GM08714 (cell line): ENCODE measurements around the gene DIS3L2.

ENCODE experiments used
- H3K4me3 ChIP-seq: fragments of 200-500 bp; sonication (Bioruptor generic); 2 replicates; pipeline ENCODE4 v1.5.1; 2014; ENCODE audit warnings: mild to moderate bottlenecking, low read length, inconsistent platforms
- ZNF274 ChIP-seq: IDR thresholded peaks from 2 replicates; pipeline ENCODE4 v1.6.1; 2012; ENCODE audit warnings: mild to moderate bottlenecking, low read depth, low read length

Gene DIS3L2

DNA sequence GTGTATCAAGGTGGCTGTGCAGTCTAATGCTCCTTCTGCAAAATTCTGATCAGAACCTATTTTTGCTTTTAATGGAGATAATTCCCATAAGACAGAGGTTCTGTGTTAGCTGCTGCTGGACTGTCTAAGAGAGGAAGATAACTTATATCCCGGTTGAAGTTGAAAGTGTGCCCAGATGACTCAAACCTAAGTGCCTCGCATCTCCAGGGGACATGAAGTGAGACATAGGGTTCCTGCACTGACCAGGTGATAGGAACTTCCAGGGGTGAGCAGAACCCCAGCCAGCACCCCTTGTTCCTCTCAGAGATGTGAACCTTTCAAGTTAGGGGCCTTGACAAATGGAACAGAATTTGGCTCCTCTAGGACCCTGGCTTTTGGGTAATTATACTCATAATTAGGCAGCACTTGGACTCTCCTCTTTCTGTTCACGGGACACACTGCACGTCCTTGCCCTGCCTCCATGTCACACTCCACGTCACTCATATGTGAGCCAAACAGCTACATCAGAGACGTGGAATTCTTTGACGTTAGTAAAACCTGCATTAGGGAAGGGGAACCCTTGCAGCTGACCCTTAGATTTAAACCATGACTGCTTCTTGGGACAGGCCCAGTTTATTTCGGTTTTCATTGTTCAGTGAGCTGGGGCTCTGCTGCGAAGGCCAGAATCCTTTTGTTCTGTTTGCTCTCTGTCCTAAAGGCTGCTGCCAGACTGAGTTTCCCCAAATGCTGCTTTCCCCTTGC is 312.6 kb downstream of the DIS3L2 start:
- H3K4me3 ChIP-seq: no peak overlapping the region
- no peak for TF ChIP-seq ZNF274

DNA sequence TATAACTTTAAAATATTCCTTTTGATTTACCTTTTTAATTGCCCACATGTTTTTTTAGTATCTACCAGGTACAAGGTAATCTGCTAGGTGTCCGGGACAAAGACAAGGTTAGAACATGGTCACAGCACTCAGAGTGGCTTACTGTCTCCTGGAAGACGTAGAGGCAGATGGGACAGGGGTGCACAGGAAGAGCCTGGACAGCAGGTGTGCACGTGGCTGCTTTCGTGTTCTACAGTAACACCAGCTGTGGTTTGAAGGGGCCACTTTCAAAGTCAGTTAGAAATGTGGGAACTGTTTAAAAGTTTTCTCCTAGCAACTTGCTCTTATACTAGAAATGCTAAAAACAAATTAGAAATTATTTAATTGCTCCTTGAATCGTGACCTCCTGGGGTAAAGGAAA is 314.2 kb downstream of the DIS3L2 start:
- TF ChIP-seq ZNF274: no peak
- no peak overlapping the region for H3K4me3 ChIP-seq

DNA sequence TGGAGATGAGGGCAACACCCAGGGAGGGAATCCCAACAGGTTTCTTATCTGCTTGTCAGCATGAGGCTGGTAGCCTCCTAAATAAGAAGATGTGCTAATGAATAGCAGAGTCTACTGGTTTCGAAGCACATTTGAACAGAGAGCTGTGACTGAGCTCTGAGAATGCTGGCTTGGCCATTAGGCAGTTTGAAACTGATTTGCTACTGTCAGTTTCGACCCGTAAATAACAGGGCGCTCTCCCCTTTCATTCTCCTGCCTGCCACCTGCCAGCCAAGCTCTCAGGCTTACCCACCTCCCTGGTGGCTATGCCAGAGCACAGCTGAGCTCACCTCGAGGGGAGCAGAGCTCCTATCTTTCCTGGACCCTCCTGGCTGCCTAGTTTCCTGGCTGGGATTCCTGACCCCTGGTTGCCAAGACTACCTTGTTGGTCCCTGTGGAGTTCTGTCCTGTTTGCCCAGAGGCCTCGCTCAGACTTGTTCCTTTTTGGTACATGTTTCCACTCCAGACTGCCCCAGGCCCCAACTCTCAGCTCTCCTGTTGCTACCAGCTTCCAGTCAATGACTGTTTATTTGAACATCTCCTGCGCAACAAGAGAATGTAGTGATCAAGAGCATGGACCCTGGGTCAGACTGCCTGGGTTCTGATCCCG is 314.7 kb downstream of the DIS3L2 start:
- no peak overlapping the region for H3K4me3 ChIP-seq
- TF ChIP-seq ZNF274: no peak

DNA sequence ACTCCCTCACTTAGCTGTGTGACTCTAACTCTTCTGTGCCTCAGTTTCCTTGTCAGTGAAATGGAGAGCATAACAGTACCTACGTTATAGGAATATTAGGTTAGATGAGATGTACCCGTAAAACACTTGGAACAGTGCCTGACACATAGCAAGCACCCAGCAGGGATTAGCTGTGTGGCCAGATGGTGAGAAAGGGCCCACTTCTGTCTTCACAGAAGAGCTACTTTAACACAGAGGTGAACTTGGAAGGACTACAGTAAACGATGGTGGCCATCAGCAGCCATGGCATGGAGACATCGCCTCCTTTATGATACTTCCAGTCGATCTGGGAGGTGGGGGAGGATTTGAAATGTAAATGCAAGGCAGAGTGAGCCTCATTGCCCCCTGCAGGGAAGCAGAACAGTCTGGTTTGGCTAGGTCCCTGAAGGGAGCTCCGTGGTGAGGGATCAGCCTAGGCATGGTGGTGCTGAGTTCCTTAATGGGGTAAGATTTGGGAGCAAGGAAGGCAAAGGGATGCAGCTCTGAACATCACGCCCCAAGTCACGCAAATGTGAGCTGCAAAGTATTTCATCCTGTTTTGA is 315.3 kb downstream of the DIS3L2 start:
- H3K4me3 ChIP-seq: no peak overlapping the region
- no peak for TF ChIP-seq ZNF274

DNA sequence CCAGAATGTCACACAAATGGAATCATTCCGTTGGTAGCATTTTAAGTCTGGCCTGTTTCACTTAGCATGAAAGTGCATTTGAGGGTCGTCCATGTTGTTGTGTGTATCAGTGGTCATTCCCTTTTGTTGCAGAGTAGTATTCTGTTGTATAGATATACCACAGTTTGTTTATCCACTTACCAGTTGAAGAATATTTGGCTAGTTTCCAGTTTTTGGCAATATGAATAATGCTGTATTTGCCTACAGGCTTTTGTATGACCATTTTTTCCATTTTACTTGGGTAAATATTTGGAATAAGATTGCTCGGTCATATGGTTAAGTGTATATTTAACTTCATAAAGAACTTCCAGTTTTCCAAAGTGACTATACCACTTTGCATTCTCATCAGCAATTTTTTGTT is 317.0 kb downstream of the DIS3L2 start:
- no peak overlapping the region for H3K4me3 ChIP-seq
- no peak for TF ChIP-seq ZNF274

DNA sequence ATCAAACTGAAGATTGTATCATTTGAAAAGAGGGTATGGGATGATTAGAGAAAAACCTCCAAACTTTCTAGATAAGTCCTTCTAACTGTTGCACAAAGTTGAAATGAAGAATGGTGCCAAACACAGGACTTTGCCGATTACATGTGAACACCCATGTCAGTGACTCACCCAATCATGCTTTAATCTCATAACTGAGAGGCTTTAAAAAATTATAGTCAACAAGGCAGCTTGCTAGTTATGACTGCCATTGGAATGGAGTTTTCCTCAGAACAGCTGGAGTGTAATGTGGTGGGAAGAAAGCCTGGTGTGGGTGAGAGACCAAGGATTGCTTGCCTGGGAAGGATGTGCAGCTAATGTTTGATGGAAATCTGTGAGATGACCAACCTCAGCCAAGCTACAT is 318.8 kb downstream of the DIS3L2 start:
- TF ChIP-seq ZNF274: no peak

DNA sequence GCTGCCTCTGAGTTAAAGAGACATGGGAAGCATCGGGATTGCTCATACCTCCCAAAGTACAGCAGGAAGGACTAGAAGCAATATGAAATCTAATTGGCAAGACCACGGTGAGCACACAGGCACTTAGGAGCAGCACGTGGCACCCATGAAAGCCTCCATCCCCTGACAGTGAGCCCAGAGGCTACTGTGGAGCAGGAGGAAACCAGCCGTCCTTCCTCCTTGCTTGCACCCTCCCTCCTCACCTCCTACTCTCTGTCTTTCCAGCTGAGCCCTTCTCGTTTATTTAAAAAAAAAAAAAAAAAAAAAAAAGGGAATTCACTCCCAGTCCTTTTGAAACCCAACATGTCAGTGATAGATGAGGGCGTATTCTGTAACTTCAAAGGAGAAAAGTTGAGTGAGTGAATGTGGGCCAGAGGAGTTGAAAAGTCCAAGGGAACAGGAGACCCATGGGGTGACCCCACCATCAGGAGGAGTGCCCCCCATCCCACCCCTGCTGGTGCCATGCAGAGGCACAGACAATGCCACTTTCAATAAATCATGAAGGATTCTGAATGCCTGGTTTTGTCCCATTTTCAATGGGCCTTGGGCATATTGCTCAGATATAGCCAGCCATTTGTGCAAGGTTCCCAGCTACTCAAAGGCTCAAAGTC is 320.5 kb downstream of the DIS3L2 start:
- no peak overlapping the region for H3K4me3 ChIP-seq
- TF ChIP-seq ZNF274: no peak

More for the DNA sequence above, 318.8 kb downstream of the DIS3L2 start:
- no peak overlapping the region for H3K4me3 ChIP-seq

DNA sequence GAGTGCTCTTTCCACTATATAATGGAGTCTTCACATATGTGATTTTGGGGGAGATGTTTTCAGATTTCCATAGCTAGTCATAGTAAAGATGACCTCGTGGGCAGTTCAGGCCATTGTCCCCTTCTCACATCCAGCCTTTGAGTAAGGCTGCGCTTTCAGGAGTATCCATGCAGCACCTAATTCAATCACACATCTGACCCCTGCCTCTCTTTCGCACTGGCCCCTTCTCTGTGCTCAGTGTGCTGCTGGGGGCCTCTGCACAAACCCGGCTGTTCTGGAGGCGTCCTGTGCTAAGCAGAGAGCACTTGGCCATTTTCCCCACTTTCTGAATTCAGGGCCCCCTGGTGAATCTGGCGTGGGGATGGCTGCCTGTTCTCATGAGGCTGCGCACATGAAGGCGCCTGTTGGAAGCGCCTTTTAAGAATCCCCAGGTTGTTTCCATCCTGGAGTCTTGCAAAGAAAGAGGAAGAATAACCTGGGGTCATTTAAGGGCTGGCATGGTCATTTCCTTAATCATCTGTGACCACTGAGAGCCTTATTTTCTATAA is 321.1 kb downstream of the DIS3L2 start:
- no peak overlapping the region for H3K4me3 ChIP-seq
- no peak for TF ChIP-seq ZNF274

DNA sequence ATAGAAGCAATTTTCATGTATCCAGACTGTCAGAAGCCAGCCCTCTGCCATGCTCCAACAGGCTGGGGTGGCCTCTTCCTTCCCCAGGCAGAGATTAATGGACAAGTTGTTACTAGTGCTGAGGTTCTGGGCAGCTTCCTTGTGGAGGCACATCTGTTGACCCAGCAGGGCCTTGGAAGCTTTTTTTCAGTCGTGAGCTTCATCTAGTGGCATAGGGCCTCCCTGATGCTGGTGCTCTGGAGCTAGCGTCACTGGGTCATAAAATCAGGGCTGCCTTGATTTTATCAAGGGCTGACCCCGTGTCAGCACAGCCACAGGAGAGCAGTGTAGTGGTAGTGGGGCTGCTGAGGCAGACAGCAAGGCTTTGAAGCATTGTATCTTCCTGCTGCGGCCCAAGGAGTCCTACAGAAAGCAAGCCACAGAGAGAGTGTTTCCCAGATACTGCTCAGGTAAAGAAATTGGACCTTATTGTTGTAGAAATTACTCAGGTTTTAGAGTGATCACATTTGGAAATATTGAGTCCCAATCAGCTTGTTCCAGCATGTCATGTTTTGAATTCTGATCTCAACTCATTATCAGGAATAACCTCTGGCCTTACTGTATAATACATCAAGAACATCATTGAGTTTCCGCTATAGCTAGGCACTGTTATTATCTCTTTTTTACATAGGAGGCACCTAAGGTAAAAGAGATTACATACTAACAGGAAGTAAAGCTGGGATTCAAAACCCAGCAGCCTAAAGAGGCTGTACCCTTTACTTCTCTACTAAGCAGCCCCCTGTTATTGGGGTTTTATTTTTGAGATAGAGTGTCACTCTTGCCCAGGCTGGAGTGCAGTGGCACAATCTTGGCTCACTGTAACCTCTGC is 324.7 kb downstream of the DIS3L2 start:
- no peak overlapping the region for H3K4me3 ChIP-seq
- no peak for TF ChIP-seq ZNF274

DNA sequence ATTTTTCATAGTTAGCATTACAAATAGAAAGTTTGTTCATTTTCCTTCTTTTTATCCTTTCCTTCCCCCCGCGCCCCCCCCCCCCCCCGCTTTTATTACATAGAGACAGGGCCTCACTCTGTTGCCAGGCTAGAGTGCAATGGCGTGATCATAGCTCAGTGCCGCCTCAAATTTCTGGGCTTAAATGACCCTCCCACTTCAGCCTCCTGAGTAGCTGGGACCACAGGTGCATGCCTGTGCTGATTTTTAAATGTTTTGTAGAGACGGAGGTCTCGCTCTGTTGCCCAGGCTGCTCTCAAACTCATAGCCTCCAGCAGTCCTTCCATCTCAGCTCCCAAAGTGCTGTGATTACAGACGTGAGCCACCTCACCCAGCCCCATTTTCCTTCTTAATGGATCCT is 325.8 kb downstream of the DIS3L2 start:
- TF ChIP-seq ZNF274: no peak
- H3K4me3 ChIP-seq: no peak overlapping the region

DNA sequence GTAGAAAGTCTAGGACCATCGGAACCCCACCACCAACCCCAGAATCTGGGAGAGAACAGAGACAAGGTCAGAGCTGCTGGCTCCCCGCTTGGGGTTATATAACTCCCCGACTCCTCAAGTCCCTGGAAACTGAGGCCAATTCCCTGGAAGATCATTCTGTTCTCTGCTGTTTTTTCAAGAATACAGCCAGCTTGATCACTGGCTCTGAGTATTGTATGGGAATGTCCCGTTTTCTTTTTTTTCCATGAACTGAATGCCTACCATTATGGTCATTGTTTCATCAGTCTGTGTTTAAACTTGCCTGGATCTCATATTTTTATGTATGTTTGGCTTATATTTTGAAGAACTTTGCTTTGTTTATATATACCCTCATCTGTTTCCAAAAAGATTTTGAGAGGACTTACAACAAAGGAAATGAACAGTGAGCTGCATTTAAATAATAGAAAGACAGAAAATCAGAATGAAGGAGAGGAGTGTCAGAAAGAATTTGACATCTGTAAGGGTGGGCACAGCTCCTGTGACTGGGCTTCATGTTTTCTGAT is 327.0 kb downstream of the DIS3L2 start:
- no peak for TF ChIP-seq ZNF274
- no peak overlapping the region for H3K4me3 ChIP-seq

DNA sequence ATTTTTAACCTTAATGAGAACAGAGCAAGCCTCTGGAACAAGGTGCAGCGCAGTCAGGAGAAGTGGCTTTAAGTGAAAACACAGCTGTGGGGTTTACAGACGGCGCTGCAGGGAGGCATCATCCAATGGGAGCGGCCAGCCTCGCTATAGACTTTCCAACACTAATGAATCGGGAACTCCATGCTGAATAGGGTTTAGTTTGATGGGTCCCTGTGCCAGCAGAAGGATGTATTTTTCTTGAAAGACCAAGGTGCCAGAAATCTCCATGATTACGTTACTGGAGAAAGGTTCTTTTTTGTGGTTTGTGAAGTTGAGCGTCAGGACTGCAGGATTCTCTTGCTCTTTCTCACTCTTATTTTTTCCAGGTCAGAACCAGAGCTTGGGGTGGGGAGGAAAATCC is 329.2 kb downstream of the DIS3L2 start:
- no peak for TF ChIP-seq ZNF274
- H3K4me3 ChIP-seq: no peak overlapping the region

DNA sequence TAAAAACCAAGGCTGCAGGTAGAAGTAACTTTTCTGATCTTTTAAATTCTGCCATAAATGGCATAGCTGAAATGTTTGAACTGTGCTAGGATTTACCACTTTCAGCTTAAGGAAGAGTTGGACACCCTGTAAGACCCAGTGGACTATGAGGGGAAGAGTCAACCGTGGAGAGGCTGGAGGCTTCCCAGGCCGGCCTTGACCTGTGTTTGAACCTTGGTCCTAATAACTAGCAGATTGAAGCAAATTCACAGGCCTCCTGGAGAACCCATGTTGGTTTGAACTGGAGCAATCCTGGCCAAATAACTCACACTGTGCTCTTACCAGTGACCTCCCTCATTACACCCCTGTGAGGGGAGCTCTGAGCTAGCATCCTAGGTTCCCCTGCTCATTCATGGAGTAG is 329.8 kb downstream of the DIS3L2 start:
- no peak for TF ChIP-seq ZNF274

More for the DNA sequence above, 329.8 kb downstream of the DIS3L2 start:
- H3K4me3 ChIP-seq: no peak overlapping the region
